ENCODE results near the gene JAKMIP1. TPM values are rescaled to one million over a fixed set of nuclear protein-coding genes. Genes with fewer than 3 reads are reported as not detected.

JAKMIP1 gene
- total and polyA plus RNA-seq, 9 donors, result 0.33 to 1.00 (median 0.56) TPM; not detected in 1

- intact Hi-C loops (cut with DNase I), result no loop called here
- no peaks in the 10 kb centered on the region for H3K27me3 ChIP-seq
- no peak for TF ChIP-seq EP300 (IDR thresholded peaks at IDR 0.05)
- TF ChIP-seq, protein P1, sequence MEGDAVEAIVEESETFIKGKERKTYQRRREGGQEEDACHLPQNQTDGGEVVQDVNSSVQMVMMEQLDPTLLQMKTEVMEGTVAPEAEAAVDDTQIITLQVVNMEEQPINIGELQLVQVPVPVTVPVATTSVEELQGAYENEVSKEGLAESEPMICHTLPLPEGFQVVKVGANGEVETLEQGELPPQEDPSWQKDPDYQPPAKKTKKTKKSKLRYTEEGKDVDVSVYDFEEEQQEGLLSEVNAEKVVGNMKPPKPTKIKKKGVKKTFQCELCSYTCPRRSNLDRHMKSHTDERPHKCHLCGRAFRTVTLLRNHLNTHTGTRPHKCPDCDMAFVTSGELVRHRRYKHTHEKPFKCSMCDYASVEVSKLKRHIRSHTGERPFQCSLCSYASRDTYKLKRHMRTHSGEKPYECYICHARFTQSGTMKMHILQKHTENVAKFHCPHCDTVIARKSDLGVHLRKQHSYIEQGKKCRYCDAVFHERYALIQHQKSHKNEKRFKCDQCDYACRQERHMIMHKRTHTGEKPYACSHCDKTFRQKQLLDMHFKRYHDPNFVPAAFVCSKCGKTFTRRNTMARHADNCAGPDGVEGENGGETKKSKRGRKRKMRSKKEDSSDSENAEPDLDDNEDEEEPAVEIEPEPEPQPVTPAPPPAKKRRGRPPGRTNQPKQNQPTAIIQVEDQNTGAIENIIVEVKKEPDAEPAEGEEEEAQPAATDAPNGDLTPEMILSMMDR (IDR thresholded peaks at IDR 0.05), result no peak
- TF ChIP-seq POLR2A (IDR thresholded peaks at IDR 0.05), result no peak
- H3K9me3 ChIP-seq, result no peaks in the 10 kb centered on the region
- no peak for DNase-seq
- H3K36me3 ChIP-seq, result no peaks in the 10 kb centered on the region
- H3K4me3 ChIP-seq, result no peak overlapping the region
- WGBS, 3 donors, result 68 to 81% (median 73%) methylated on average over 6 of the region's 6 CpGs
- H3K4me1 ChIP-seq (ENCODE audit: insufficient read depth), result no peaks in the 10 kb centered on the region
- no peak overlapping the region for H3K27ac ChIP-seq
Measured at GRCh38 chr4:6206771-6207290, 6.5 kb upstream of the JAKMIP1 start.

DNA sequence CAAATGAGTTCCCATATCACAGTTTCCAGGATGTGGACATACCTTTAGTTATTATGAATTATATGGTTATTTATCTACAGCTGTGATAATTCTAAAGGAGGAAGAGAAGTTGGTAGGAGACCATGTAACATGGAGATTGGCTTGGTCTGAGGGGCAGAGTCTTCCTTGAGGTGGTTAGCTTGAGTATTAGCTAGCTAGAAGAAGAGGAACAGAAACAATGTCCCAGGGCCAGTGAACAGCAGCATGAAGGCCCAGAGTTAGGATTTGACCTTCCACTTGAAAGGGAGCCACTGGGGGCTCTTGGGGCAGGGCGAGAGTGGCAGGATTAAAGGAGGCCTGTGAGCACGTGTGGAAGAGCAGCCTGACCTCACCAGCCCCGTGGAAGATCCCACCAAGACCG lies 5.6 kb upstream of the JAKMIP1 start:
- DNase-seq, result no peak
- H3K4me3 ChIP-seq, result no peak overlapping the region
- intact Hi-C loops (cut with DNase I), result no loop called here
- 62 to 68% (median 66%) methylated on average over 4 of the region's 4 CpGs for WGBS, 3 donors
- TF ChIP-seq EP300 (IDR thresholded peaks at IDR 0.05) (no peak), POLR2A (IDR thresholded peaks at IDR 0.05) (no peak)
- TF ChIP-seq, protein P1 (IDR thresholded peaks at IDR 0.05), result no peak
- no peak overlapping the region for H3K27ac ChIP-seq
- H3K27me3 ChIP-seq, result no peaks in the 10 kb centered on the region
- H3K36me3 ChIP-seq, result no peaks in the 10 kb centered on the region
- H3K9me3 ChIP-seq, result no peaks in the 10 kb centered on the region
- H3K4me1 ChIP-seq (ENCODE audit: insufficient read depth), result no peaks in the 10 kb centered on the region

- Histone ChIP-seq H3K36me3 (no peaks in the 10 kb centered on the region), H3K27me3 (no peaks in the 10 kb centered on the region), H3K27ac (no peak overlapping the region), H3K9me3 (no peaks in the 10 kb centered on the region), H3K4me1 (ENCODE audit: insufficient read depth) (no peaks in the 10 kb centered on the region), H3K4me3 (no peak overlapping the region)
- TF ChIP-seq, protein P1 (IDR thresholded peaks at IDR 0.05), result no peak
- no peak for TF ChIP-seq POLR2A (IDR thresholded peaks at IDR 0.05)
- no peak for TF ChIP-seq EP300 (IDR thresholded peaks at IDR 0.05)
- 64 to 86% (median 69%) methylated on average over 4 of the region's 4 CpGs for WGBS, 3 donors
- intact Hi-C loops (cut with DNase I), result no loop called here
- DNase-seq, result no peak
Measured at GRCh38 chr4:6205567-6205931, 5.2 kb upstream of the JAKMIP1 start.

GRCh38 chr4:6204871-6205566 lies 4.7 kb upstream of the JAKMIP1 start:
- no peaks in the 10 kb centered on the region for H3K27me3 ChIP-seq
- intact Hi-C loops (cut with DNase I), result no loop called here
- H3K9me3 ChIP-seq, result no peaks in the 10 kb centered on the region
- no peaks in the 10 kb centered on the region for H3K4me1 ChIP-seq (ENCODE audit: insufficient read depth)
- no peaks in the 10 kb centered on the region for H3K36me3 ChIP-seq
- TF ChIP-seq EP300 (IDR thresholded peaks at IDR 0.05) (no peak), POLR2A (IDR thresholded peaks at IDR 0.05) (no peak)
- TF ChIP-seq, protein P1 (IDR thresholded peaks at IDR 0.05), result no peak
- no peak for DNase-seq
- H3K27ac ChIP-seq, result no peak overlapping the region
- WGBS, 3 donors, result 62 to 65% (median 62%) methylated on average over 8 of the region's 8 CpGs
- no peak overlapping the region for H3K4me3 ChIP-seq
